A375 (cell line): Measurements from ENCODE around the gene GPR137C. TPM values are rescaled to one million over a fixed set of nuclear protein-coding genes. Genes with fewer than 3 reads are reported as not detected.

Experiments used
- total RNA-seq: library from RNA; depleted of rRNA; stranded (reverse); fragments of >200 nt; shearing (Covaris generic); gene quantifications from 2 replicates; pipeline ENCODE4 v1.2.3, GENCODE V29; 2014; rRNA removed

Gene GPR137C
- not detected in 2 replicates for total RNA-seq

GRCh38 chr14:52552063-52552988 is at the start of gene GPR137C, which contains the start of gene TXNDC16:
GPR137C (plus strand) TSS chr14:52552836; CDS start chr14:52553148, 312 bp downstream.
TXNDC16 (minus strand) TSS chr14:52552505; CDS start chr14:52543557, 8,948 bp downstream.

Other genes starting within 250 kb of the GPR137C start
- 0.19 TPM in 1 of 2 replicates, not detected in the other for gene PTGER2, start 238.5 kb upstream of the GPR137C start, total RNA-seq
- gene TXNDC16, start 331 bp upstream of the GPR137C start, total RNA-seq = 1.4 and 2.8 TPM in 2 replicates
- gene ERO1A, start 142.7 kb downstream of the GPR137C start, total RNA-seq = 50.1 and 67.8 TPM in 2 replicates
- gene PSMC6, start 154.4 kb downstream of the GPR137C start, total RNA-seq = 69.5 and 102 TPM in 2 replicates
- gene STYX, start 177.3 kb downstream of the GPR137C start, total RNA-seq = 4.3 and 4.4 TPM in 2 replicates
- gene GNPNAT1, start 238.8 kb downstream of the GPR137C start, total RNA-seq = 12.8 and 15.2 TPM in 2 replicates